RWPE1 (cell line): ENCODE results near the gene TRPM6.

Source experiments
- CTCF ChIA-PET: fragments of 350-600 bp; sonication (Branson Sonifier 250); formaldehyde crosslinking; extraction: SDS; loops from one replicate; lab custom pipeline; 2021; lab: Yijun Ruan, JAX
- POLR2A ChIA-PET: fragments of 400-600 bp; formaldehyde crosslinking; extraction: SDS; loops from one replicate; lab custom pipeline; 2020; ENCODE audit warnings: antibody characterized with exemption; ENCODE audit not compliant: low non-redundant PET; lab: Yijun Ruan, JAX
- DNase-seq: peaks from one replicate; pipeline ENCODE4 v3.0.0; 2012; ENCODE audit warnings: low spot score
- H3K27ac ChIP-seq: fragments of 450-650 bp; 2 replicates; pipeline ENCODE4 v1.5.1; 2017
- TF ChIP-seq, protein P1 (sequence below): fragments of 450-650 bp; conservative IDR thresholded peaks from 2 replicates; pipeline ENCODE4 v1.5.1; 2017; ENCODE audit warnings: low read depth, mild to moderate bottlenecking

Gene TRPM6

GRCh38 chr9:74771672-74772071 is 116.0 kb downstream of the TRPM6 start:
- ChIA-PET CTCF (interaction anchor here (0.6 to 2.2 kb wide), 7 partner anchors 122 to 1719 kb away, joined by 3 to 11 read pairs (median 3); no protein-coding TSS in a partner anchor), POLR2A (no interaction called here)
- H3K27ac ChIP-seq = no peak overlapping the region
- no peak for DNase-seq
- TF ChIP-seq, protein P1, sequence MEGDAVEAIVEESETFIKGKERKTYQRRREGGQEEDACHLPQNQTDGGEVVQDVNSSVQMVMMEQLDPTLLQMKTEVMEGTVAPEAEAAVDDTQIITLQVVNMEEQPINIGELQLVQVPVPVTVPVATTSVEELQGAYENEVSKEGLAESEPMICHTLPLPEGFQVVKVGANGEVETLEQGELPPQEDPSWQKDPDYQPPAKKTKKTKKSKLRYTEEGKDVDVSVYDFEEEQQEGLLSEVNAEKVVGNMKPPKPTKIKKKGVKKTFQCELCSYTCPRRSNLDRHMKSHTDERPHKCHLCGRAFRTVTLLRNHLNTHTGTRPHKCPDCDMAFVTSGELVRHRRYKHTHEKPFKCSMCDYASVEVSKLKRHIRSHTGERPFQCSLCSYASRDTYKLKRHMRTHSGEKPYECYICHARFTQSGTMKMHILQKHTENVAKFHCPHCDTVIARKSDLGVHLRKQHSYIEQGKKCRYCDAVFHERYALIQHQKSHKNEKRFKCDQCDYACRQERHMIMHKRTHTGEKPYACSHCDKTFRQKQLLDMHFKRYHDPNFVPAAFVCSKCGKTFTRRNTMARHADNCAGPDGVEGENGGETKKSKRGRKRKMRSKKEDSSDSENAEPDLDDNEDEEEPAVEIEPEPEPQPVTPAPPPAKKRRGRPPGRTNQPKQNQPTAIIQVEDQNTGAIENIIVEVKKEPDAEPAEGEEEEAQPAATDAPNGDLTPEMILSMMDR = no peak

- DNase-seq = no peak
- TF ChIP-seq, protein P1 = 0 out of 2 replicates have a peak, but pooled peaks have one; percentile 32
- POLR2A ChIA-PET = no interaction called here
- no peak overlapping the region for H3K27ac ChIP-seq
- CTCF ChIA-PET = interaction anchor here (0.6 to 2.2 kb wide), 6 partner anchors 180 to 1718 kb away, joined by 3 to 11 read pairs (median 3); no protein-coding TSS in a partner anchor
Observed at GRCh38 chr9:74771262-74771585, 116.5 kb downstream of the TRPM6 start.

DNA sequence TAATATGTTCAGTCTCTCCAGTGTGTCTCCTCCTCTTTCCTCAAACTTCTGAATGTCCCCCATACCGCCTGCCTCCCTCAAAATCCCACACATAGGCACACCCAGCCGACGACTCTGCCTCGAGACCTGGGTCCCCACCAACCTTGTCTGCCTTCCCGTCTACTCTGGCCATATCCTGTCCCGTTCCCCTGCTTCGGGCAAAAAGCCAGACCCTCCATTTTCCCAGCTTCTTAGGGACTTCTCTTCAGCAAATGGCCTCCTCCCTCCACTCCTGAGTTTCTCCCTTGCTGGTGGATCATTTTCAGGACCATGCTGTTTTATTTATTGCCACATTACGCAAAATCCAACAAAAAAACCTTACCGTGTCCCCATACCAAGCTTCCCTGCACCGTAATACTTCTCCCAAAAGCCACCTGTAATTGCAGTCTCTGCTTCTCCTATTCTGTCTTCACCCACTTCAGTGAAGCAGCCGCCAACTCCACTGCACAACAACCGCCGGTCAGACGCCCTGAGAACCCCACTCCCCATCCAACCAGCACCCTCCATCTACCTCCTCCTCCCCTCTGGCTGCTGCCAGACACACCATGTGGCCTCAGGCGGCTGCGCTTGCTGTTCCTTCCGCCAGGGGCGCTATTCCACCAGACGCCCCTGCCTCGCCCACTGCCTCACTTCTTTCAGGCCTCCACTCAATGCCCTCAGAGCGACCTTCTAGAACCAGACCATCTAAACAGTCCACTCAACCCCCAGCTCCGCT is 117.0 kb downstream of the TRPM6 start:
- ChIA-PET CTCF (interaction anchor here (0.6 to 2.2 kb wide), 9 partner anchors 13 to 1718 kb away, joined by 3 to 11 read pairs (median 3); no protein-coding TSS in a partner anchor), POLR2A (no interaction called here)
- no peak overlapping the region for H3K27ac ChIP-seq
- TF ChIP-seq, protein P1 = peak; percentile 69
- DNase-seq = peak; percentile 39

DNA sequence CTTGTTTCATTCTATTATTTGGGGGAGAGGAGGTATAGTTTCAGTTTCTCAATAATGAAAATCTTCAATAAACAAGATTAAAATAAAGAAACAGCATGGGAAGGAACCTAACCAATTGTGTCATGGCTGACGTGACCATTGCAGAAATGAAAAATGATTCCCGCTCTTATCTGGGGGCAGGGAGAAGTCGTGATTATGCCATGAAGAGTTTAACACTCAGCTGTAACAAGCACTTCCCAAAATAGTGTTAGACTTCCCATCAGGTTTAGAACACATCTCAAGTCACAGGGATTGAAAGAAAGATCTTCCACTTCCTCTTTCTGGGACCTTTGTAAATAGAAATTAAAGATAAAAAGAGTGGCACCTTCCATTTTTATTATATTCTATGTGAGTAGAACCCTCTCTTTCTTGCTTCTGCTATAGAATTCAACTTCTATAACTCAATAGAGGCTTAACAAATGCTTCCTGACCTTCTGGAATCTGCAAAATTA is 122.2 kb downstream of the TRPM6 start:
- DNase-seq = no peak
- TF ChIP-seq, protein P1 = no peak
- no peak overlapping the region for H3K27ac ChIP-seq
- POLR2A ChIA-PET = no interaction called here
- CTCF ChIA-PET = no interaction called here

- no peak for DNase-seq
- CTCF ChIA-PET = interaction anchor here (0.9 kb wide), 1 partner anchor 11 kb away, joined by 4 read pairs; no protein-coding TSS in a partner anchor
- TF ChIP-seq, protein P1 = no peak
- no peak overlapping the region for H3K27ac ChIP-seq
- POLR2A ChIA-PET = no interaction called here
Observed at GRCh38 chr9:74762950-74763349, 124.8 kb downstream of the TRPM6 start.

- peak; percentile 26 for DNase-seq
- ChIA-PET CTCF (no interaction called here), POLR2A (no interaction called here)
- H3K27ac ChIP-seq = no peak overlapping the region
- TF ChIP-seq, protein P1 = no peak
Observed at GRCh38 chr9:74760031-74760700, 127.6 kb downstream of the TRPM6 start.
